Endothelial cell of umbilical vein (primary cell): ENCODE results near the gene JAG2. TPM values are rescaled to one million over a fixed set of nuclear protein-coding genes. Genes with fewer than 3 reads are reported as not detected.

Experiments used
- BruUV-seq: library from RNA; stranded (reverse); fragments of 400-500 nt; replicated peaks from 2 replicates; lab custom pipeline; 2021; lab: Mats Ljungman, UMichigan
- CTCF ChIA-PET: fragments of 300-600, 350-600 bp; sonication (Branson Sonifier 250); formaldehyde crosslinking; loops from one replicate; lab custom pipeline; 2021; ENCODE audit warnings: antibody characterized with exemption, inconsistent platforms; lab: Charles Lee
- POLR2A ChIA-PET: fragments of 300-600, 350-600 bp; sonication (Branson Sonifier 250); formaldehyde crosslinking; loops from one replicate; lab custom pipeline; 2021; ENCODE audit warnings: antibody characterized with exemption, inconsistent platforms; lab: Charles Lee
- DNase-seq: peaks from one replicate; pipeline ENCODE4 v3.0.0-alpha.2; 2011; ENCODE audit warnings: low read depth, low spot score
- FAIRE-seq: peaks from 2 replicates; lab custom pipeline; 2011; peaks lifted over from hg19 to GRCh38; lab: Jason Lieb, UNC
- H2AFZ ChIP-seq: 2 replicates; pipeline ENCODE4 v1.6.0; 2012; ENCODE audit warnings: low read depth, low read length, control low read depth, inconsistent platforms
- H3K27ac ChIP-seq: 2 replicates; pipeline ENCODE4 v1.5.1; 2011; ENCODE audit warnings: low read depth, mild to moderate bottlenecking, control low read depth, low read length, moderate library complexity; ENCODE audit not compliant: insufficient read depth
- H3K27me3 ChIP-seq, 2 experiments: 2 replicates each; pipeline versions ENCODE4 v1.6.0 to v1.6.1; 2011; ENCODE audit warnings: low read length in 2 of 2, mixed read lengths in 1 of 2; ENCODE audit not compliant: control insufficient read depth in 2 of 2, insufficient read depth in 2 of 2
- H3K36me3 ChIP-seq, 2 experiments: 2 replicates in 1 of 2; 3 replicates in 1 of 2; pipeline ENCODE4 v1.5.1; 2011; ENCODE audit warnings: low read length in 2 of 2, mild to moderate bottlenecking in 1 of 2, moderate library complexity in 1 of 2; ENCODE audit not compliant: control insufficient read depth in 2 of 2, insufficient read depth in 2 of 2; ENCODE audit errors: extremely low read depth in 1 of 2
- H3K4me1 ChIP-seq: 3 replicates; pipeline ENCODE4 v1.5.1; 2011; ENCODE audit warnings: mild to moderate bottlenecking, low read length; ENCODE audit not compliant: control insufficient read depth, insufficient read depth; ENCODE audit errors: extremely low read depth
- H3K4me2 ChIP-seq: 2 replicates; pipeline ENCODE4 v1.6.1; 2011; ENCODE audit warnings: low read length, control low read depth, mixed read lengths; ENCODE audit not compliant: insufficient read depth
- H3K4me3 ChIP-seq, 3 experiments: fragments of 200-600 bp in 1 of 3; sonication (generic), shearing (Covaris generic) in 1 of 3; replicated peaks in 1 of 3; 2 replicates each; pipeline ENCODE4 v1.5.1; 2011 to 2016; ENCODE audit warnings: control low read depth in 3 of 3, low read length in 3 of 3, mild to moderate bottlenecking in 2 of 3, inconsistent platforms in 1 of 3, low read depth in 1 of 3, moderate library complexity in 1 of 3; ENCODE audit not compliant: insufficient read depth in 1 of 3
- H3K79me2 ChIP-seq: 2 replicates; pipeline ENCODE4 v1.6.0; 2012; ENCODE audit warnings: low read length, inconsistent platforms; ENCODE audit not compliant: control insufficient read depth, insufficient read depth
- H3K9ac ChIP-seq: replicated peaks from 2 replicates; pipeline ENCODE3; 2011; ENCODE audit warnings: low read length, control low read depth; ENCODE audit not compliant: insufficient read depth; ENCODE audit errors: extremely low read depth
- H3K9me1 ChIP-seq: replicated peaks from 3 replicates; pipeline ENCODE4 v1.6.0; 2011; ENCODE audit warnings: mild to moderate bottlenecking, low read length; ENCODE audit not compliant: control insufficient read depth, insufficient read depth; ENCODE audit errors: extremely low read depth
- H3K9me3 ChIP-seq: replicated peaks from 2 replicates; pipeline ENCODE4 v1.5.1; 2012; ENCODE audit warnings: low read length, inconsistent platforms; ENCODE audit not compliant: control insufficient read depth, insufficient read depth
- H4K20me1 ChIP-seq: replicated peaks from 2 replicates; pipeline ENCODE3; 2011; ENCODE audit warnings: mild to moderate bottlenecking, low read length; ENCODE audit not compliant: control insufficient read depth, insufficient read depth; ENCODE audit errors: extremely low read depth
- EZH2 ChIP-seq: IDR thresholded peaks from 2 replicates; pipeline ENCODE4 v1.6.1; 2012; ENCODE audit warnings: borderline replicate concordance, low read depth, mild to moderate bottlenecking, moderate library complexity, low read length, inconsistent platforms; ENCODE audit not compliant: severe bottlenecking
- FOS ChIP-seq: IDR thresholded peaks from 2 replicates; pipeline ENCODE4 v1.6.1; 2011; ENCODE audit warnings: mild to moderate bottlenecking, low read length, moderate library complexity, borderline replicate concordance; ENCODE audit not compliant: insufficient read depth
- GATA2 ChIP-seq: IDR thresholded peaks from 2 replicates; pipeline ENCODE4 v1.7.0; 2011; ENCODE audit warnings: low read depth, mild to moderate bottlenecking, moderate library complexity, mixed read lengths, low read length; ENCODE audit not compliant: insufficient read length, insufficient read depth
- JUN ChIP-seq: IDR thresholded peaks from 2 replicates; pipeline ENCODE4 v1.6.1; 2011; ENCODE audit warnings: borderline replicate concordance, low read depth; ENCODE audit not compliant: insufficient read length, insufficient read depth
- MAX ChIP-seq: IDR thresholded peaks from 2 replicates; pipeline ENCODE4 v1.6.1; 2011; ENCODE audit not compliant: insufficient read depth, insufficient read length
- MYC ChIP-seq: IDR thresholded peaks from one replicate; pipeline ENCODE4 v1.6.1; 2011; ENCODE audit warnings: mild to moderate bottlenecking, low read depth, low read length
- POLR2A ChIP-seq: IDR thresholded peaks from 2 replicates; pipeline ENCODE4 v1.6.1; 2012; ENCODE audit warnings: low read depth, mild to moderate bottlenecking, control low read depth, low read length
- POLR2AphosphoS5 ChIP-seq: IDR thresholded peaks from 2 replicates; pipeline ENCODE4 v1.6.1; 2012; ENCODE audit warnings: low read depth, mild to moderate bottlenecking, control low read depth, low read length, moderate library complexity; ENCODE audit not compliant: insufficient read depth
- dilution Hi-C: fragments of 300-500 bp; cut with MboI; formaldehyde crosslinking; loops from one replicate; pipeline ENCODE4 v1.15.0; 2019; ENCODE audit warnings: low sequenced_read_pairs; ENCODE audit not compliant: extremely low pct_ligation_motif_present
- intact Hi-C: fragments of 100-400 bp; cut with micrococcal nuclease; formaldehyde crosslinking; loops from one replicate; pipeline ENCODE4 v1.10.0; 2022
- polyA plus RNA-seq, 4 experiments: library from polyadenylated mRNA; depleted of rRNA in 3 of 4; stranded (reverse) in 3 of 4; unstranded in 1 of 4; fragments of >200 nt; gene quantifications; 2 replicates each; pipeline versions ENCODE4 v1.2.1 to v1.2.3, GENCODE V29; 2011 to 2012; ENCODE audit warnings: missing spikeins in 1 of 4
- total RNA-seq: library from RNA; stranded (reverse); gene quantifications from 2 replicates; pipeline ENCODE4 v1.2.3, GENCODE V29; 2021
- TF ChIP-seq, protein P1 (sequence below), 2 donors: IDR thresholded peaks; 1 replicate in 1 of 2; 2 replicates in 1 of 2; pipeline ENCODE4 v1.5.1; 2011; ENCODE audit warnings: low read length in 2 of 2, mild to moderate bottlenecking in 2 of 2, moderate library complexity in 2 of 2, control low read depth in 1 of 2, inconsistent platforms in 1 of 2, low read depth in 1 of 2; ENCODE audit not compliant: insufficient read depth in 1 of 2; ENCODE audit errors: extremely low read depth in 1 of 2

JAG2 gene
- total and polyA plus RNA-seq, 2 donors (not counting 3 experiments of a cell fraction or from before 2014, with no cell fraction given) = 105 to 128 TPM

DNA sequence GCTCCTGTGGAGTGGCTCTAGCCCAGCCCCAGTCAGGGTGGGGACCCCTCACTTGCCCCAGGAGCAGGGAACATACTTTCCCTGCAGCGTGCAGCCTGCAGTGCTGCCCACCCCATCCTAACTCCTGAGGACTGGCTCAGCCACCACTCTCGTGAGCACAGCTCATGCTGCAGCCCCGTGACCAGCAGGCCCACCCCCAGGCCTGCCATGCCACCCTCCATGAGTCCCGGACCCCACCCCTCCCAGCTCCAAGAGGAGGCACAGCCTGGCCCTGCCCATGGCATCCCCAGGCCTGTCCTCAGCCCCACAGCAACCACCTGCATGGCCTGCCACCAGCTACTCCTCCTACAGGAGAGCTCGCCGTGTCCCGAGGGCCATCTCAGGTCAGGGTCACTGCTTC, 3.9 kb upstream of the JAG2 start:
- Histone ChIP-seq H3K27ac (no peak overlapping the region), H3K9me1 (no peaks in the 10 kb centered on the region), H3K4me2 (no peak overlapping the region), H3K79me2 (peaks cover 3% of the 10 kb centered on the region), H3K27me3 (no peaks in the 10 kb centered on the region), H3K9me3 (no peaks in the 10 kb centered on the region), H3K4me3 (no peak overlapping the region), H3K9ac (no peak overlapping the region), H4K20me1 (no peaks in the 10 kb centered on the region), H3K36me3 (no peaks in the 10 kb centered on the region), H3K4me1 (peaks cover 57% of the 10 kb centered on the region), H2AFZ (no peak overlapping the region)
- BruUV-seq = no TSS peak
- dilution Hi-C loops (no loop called here), intact Hi-C loops (no loop called here)
- ChIA-PET POLR2A (no interaction called here), CTCF (interaction anchor here (0.7 to 6.4 kb wide), 4 partner anchors 12 to 308 kb away, joined by 3 to 94 read pairs (median 4); no protein-coding TSS in a partner anchor)
- DNase-seq = no peak
- TF ChIP-seq POLR2AphosphoS5 = no peak
- TF ChIP-seq, protein P1, sequence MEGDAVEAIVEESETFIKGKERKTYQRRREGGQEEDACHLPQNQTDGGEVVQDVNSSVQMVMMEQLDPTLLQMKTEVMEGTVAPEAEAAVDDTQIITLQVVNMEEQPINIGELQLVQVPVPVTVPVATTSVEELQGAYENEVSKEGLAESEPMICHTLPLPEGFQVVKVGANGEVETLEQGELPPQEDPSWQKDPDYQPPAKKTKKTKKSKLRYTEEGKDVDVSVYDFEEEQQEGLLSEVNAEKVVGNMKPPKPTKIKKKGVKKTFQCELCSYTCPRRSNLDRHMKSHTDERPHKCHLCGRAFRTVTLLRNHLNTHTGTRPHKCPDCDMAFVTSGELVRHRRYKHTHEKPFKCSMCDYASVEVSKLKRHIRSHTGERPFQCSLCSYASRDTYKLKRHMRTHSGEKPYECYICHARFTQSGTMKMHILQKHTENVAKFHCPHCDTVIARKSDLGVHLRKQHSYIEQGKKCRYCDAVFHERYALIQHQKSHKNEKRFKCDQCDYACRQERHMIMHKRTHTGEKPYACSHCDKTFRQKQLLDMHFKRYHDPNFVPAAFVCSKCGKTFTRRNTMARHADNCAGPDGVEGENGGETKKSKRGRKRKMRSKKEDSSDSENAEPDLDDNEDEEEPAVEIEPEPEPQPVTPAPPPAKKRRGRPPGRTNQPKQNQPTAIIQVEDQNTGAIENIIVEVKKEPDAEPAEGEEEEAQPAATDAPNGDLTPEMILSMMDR (IDR thresholded peaks at IDR 0.05; ENCODE audit: extremely low read depth in 1 of 2, insufficient read depth in 1 of 2, low read depth in 1 of 2, low read length in 2 of 2) = no peak
- TF ChIP-seq MAX = no peak
- no peak for TF ChIP-seq MYC
- TF ChIP-seq FOS = no peak
- TF ChIP-seq EZH2 = no peak
- no peak for TF ChIP-seq JUN
- no peak for TF ChIP-seq POLR2A
- no peak for TF ChIP-seq GATA2
- no peak for FAIRE-seq
